Neutrophil (primary cell): ENCODE results near the gene CAMKK2.
"Not testable (repeated sequence)": the region's sequence is repeated elsewhere in the genome, so short reads cannot be mapped to it uniquely, and the experiment has no call there.

Source experiments
- H3K27ac ChIP-seq: fragments of 200-600 bp; sonication (generic); 2 replicates; pipeline ENCODE4 v1.5.1; 2016; ENCODE audit warnings: mild to moderate bottlenecking, moderate library complexity
- H3K27me3 ChIP-seq: fragments of 200-600 bp; sonication (generic); 2 replicates; pipeline ENCODE4 v1.6.0; 2016; ENCODE audit warnings: mild to moderate bottlenecking
- H3K36me3 ChIP-seq: fragments of 200-600 bp; sonication (generic); 2 replicates; pipeline ENCODE4 v1.5.1; 2017
- H3K4me1 ChIP-seq, 2 experiments: fragments of 200-600 bp in 1 of 2; sonication (generic) in 1 of 2; 1 replicate in 1 of 2; 2 replicates in 1 of 2; pipeline versions ENCODE4 v1.5.1 to v1.6.1; 2013 to 2016; ENCODE audit warnings: low read depth in 1 of 2, low read length in 1 of 2, mild to moderate bottlenecking in 1 of 2, moderate library complexity in 1 of 2; ENCODE audit not compliant: control insufficient read depth in 1 of 2, insufficient read depth in 1 of 2
- H3K4me3 ChIP-seq, 2 experiments: fragments of 200-600 bp in 1 of 2; sonication (generic) in 1 of 2; 1 replicate in 1 of 2; 2 replicates in 1 of 2; pipeline ENCODE4 v1.5.1; 2013 to 2016; ENCODE audit warnings: low read depth in 1 of 2, low read length in 1 of 2, mild to moderate bottlenecking in 1 of 2, moderate library complexity in 1 of 2
- H3K9me3 ChIP-seq: fragments of 200-600 bp; sonication (generic); 2 replicates; pipeline ENCODE4 v1.5.1; 2016
- TF ChIP-seq, protein P1 (sequence below): fragments of 200-600 bp; sonication (generic); IDR thresholded peaks from 2 replicates; pipeline ENCODE4 v1.5.1; 2016; ENCODE audit warnings: antibody characterized with exemption

The CAMKK2 gene

DNA sequence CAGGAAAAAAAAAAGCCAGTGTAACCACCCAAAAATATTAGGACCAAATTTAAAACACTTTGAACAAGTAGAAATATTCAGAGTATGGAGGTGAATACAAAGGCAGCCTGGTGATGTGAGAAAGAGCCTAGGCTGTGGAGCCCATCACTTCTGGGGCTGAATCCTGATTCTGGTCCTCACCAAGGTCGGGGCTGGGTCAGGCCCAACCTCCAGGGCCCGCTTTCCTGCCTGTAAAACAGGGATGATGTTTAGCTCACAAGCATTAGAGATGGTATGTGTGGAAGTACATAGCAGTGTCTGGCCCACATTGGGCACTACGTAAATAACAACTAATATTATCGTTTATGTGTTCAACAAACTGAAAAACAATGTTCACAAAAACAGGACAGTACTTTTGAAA, 7.8 kb upstream of the CAMKK2 start:
- TF ChIP-seq, protein P1, sequence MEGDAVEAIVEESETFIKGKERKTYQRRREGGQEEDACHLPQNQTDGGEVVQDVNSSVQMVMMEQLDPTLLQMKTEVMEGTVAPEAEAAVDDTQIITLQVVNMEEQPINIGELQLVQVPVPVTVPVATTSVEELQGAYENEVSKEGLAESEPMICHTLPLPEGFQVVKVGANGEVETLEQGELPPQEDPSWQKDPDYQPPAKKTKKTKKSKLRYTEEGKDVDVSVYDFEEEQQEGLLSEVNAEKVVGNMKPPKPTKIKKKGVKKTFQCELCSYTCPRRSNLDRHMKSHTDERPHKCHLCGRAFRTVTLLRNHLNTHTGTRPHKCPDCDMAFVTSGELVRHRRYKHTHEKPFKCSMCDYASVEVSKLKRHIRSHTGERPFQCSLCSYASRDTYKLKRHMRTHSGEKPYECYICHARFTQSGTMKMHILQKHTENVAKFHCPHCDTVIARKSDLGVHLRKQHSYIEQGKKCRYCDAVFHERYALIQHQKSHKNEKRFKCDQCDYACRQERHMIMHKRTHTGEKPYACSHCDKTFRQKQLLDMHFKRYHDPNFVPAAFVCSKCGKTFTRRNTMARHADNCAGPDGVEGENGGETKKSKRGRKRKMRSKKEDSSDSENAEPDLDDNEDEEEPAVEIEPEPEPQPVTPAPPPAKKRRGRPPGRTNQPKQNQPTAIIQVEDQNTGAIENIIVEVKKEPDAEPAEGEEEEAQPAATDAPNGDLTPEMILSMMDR, result no peak
- Histone ChIP-seq H3K36me3 (no peaks in the 10 kb centered on the region), H3K4me1 (peaks cover 49 to 54% of the 10 kb centered on the region in 2 experiments), H3K9me3 (no peaks in the 10 kb centered on the region), H3K27me3 (no peaks in the 10 kb centered on the region), H3K4me3 (no peak overlapping the region), H3K27ac (peak overlapping the region; percentile 26)

DNA sequence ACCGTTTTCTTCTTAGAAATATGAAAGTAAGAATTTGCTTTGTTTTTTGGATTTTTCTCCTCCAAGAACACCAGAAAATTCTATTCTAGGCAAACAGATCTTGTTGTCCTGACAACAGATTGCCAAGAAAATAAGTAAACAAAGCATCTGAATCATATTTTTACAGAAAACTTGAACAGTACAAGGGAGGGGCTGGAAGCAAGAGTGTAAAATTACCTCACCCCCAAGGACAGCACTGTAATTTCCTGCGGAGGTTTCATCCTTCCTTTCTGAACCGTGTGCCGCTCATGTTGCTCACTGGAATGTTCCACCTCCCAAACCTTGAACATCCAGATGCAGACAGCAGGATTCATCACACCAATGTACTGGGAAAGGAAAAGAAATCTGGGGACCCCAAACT, 5.4 kb upstream of the CAMKK2 start:
- Histone ChIP-seq H3K27ac (peak overlapping the region; percentile 93), H3K36me3 (no peaks in the 10 kb centered on the region), H3K4me1 (peaks cover 63 to 69% of the 10 kb centered on the region in 2 experiments), H3K4me3 (peak overlapping the region; percentile 52), H3K9me3 (no peaks in the 10 kb centered on the region), H3K27me3 (no peaks in the 10 kb centered on the region)
- TF ChIP-seq, protein P1, result no peak

DNA sequence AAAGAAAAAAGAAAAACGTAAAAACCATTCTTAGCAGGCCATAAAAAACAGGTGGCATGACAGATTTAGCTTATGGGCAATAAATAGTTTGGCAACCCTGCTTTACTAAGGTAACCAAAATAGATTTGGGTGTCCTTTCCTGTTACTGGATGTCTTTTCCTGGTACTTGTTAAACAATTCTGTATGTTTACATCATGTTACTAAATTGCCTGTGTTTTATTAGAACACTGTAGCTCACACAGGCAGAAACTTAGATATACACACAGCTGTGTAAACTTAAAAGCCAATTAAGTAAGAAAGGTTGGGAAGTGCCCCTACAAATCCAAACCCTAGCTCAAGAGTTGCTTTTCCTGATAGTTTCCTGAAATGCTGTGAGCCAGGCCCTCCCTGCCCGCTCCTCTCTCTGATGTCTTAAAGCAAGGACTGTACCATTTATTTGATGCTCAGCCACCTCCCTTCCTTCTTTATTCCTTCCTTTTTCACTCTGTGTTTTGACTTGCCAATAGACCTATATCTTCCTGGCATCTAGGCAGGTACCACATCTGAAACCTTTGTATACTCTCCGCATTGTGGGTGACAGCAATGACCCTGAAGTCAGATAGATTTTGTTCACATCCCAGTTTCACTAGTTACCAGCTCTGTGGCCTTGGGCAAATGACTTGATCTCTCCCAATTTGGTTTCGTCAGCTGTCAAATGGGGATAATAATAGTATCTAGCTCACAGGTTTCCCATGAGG, 3.7 kb upstream of the CAMKK2 start:
- H3K36me3 ChIP-seq, result no peaks in the 10 kb centered on the region
- no peaks in the 10 kb centered on the region for H3K27me3 ChIP-seq
- TF ChIP-seq, protein P1, result no peak
- H3K27ac ChIP-seq, result peak overlapping the region; percentile 69
- H3K4me1 ChIP-seq, result peaks cover 51 to 59% of the 10 kb centered on the region in 2 experiments
- H3K4me3 ChIP-seq, result no peak overlapping the region
- no peaks in the 10 kb centered on the region for H3K9me3 ChIP-seq

DNA sequence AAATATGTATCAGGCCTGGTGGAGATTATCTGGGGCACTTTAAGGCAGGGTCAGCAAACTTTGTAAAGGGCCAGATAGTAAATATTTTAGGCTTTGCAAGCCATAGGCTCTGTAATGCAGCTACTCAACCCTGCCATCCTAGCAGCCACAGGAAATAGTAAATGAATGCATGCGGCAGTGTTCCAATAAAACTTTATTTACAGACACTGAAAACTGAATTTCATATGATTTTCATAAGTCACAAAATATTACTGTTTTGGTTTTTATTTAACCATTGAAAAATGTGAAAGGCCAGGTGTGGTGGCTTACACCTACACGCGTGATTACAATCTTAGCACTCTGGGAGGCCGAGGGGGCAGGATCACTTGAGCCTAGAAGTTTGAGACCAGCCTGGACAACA, 3.2 kb upstream of the CAMKK2 start:
- Histone ChIP-seq H3K36me3 (no peaks in the 10 kb centered on the region), H3K9me3 (no peaks in the 10 kb centered on the region), H3K4me3 (no peak overlapping the region), H3K27me3 (no peaks in the 10 kb centered on the region), H3K27ac (peak overlapping the region; percentile 69), H3K4me1 (peaks cover 56 to 64% of the 10 kb centered on the region in 2 experiments)
- TF ChIP-seq, protein P1, result no peak

DNA sequence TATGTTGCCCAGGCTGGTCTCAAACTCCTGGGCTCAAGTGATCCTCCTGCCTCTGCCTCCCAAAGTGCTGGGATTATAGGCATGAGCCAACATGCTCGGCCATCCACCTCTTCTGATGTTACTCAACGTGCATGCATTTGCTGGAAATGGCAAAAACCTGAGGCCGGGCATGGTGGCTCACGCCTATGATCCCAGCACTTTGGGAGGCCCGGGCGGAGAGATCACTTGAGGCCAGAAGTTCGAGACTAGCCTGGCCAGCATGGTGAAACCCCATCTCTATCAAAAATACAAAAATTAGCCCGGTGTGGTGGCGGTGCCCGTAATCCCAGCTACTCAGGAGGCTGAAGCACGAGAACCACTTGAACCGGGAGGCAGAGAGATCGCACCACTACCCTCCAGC, 1.9 kb upstream of the CAMKK2 start:
- peak overlapping the region; percentile 99 for H3K27ac ChIP-seq
- H3K4me1 ChIP-seq, result peaks cover 68 to 76% of the 10 kb centered on the region in 2 experiments
- not testable (repeated sequence) for H3K9me3 ChIP-seq, H3K27me3 ChIP-seq, H3K36me3 ChIP-seq
- H3K4me3 ChIP-seq, result peak overlapping the region in 1 of 2 experiments; percentile 83

DNA sequence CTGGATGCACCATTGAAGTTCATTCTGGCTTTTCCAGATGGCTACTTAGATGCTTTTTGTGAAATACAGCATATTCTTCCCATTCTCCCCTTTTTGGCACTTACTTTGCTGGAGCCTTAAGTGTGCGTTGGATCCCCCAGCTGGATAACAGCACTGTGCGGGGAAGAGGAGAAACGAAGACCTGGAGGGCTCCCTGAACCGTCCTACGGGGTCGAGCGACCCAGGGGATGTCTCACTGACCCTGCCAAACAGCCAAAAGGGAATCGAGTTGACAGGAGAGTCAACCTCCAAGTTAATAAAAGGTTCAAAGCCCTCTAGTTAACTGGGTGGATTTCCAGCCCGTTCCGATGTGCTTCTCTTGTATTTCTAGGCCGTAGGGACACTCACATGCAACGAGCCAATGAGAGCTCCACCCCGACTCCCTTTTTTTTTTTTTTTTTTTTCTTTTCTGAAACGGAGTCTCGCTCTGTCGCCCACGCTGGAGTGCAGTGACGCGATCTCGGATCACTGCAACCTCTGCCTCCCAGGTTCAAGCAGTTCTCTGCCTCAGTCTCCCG, 1.0 kb upstream of the CAMKK2 start:
- TF ChIP-seq, protein P1, result no peak
- Histone ChIP-seq H3K27ac (peak overlapping the region; percentile 99), H3K4me3 (peak overlapping the region; percentile 83 to 99), H3K36me3 (no peaks in the 10 kb centered on the region), H3K9me3 (no peaks in the 10 kb centered on the region), H3K27me3 (no peaks in the 10 kb centered on the region), H3K4me1 (peaks cover 68 to 78% of the 10 kb centered on the region in 2 experiments)
